Activated CD8-positive, alpha-beta memory T cell treated with anti-CD3 and anti-CD28 coated beads, Interleukin-2, amount 50 U/mL, for 24 hours (primary cell): Measurements from ENCODE around the gene LTBP2.

Experiments used
- DNase-seq: peaks from one replicate; pipeline ENCODE4 v3.0.0-alpha.2; 2020; ENCODE audit errors: extremely low read depth

Gene LTBP2

GRCh38 chr14:74611650-74612349 is at the start of gene LTBP2:
Gene LTBP2 (minus strand): TSS chr14:74612237. CDS start chr14:74611944, 293 bp downstream.
- no peak for DNase-seq

GRCh38 chr14:74660863-74661262 is 48.8 kb upstream of the LTBP2 start:
- DNase-seq: no peak

GRCh38 chr14:74660167-74660566 is 48.1 kb upstream of the LTBP2 start:
- DNase-seq: no peak

GRCh38 chr14:74658535-74659131 is 46.6 kb upstream of the LTBP2 start:
- no peak for DNase-seq

- no peak for DNase-seq
Measured at GRCh38 chr14:74656964-74657363, 44.9 kb upstream of the LTBP2 start.

- no peak for DNase-seq
Measured at GRCh38 chr14:74655599-74656395, 43.8 kb upstream of the LTBP2 start.

- no peak for DNase-seq
Measured at GRCh38 chr14:74654931-74655330, 42.9 kb upstream of the LTBP2 start.

- DNase-seq: no peak
Measured at GRCh38 chr14:74653386-74654138, 41.5 kb upstream of the LTBP2 start.

GRCh38 chr14:74652541-74652940 is 40.5 kb upstream of the LTBP2 start:
- DNase-seq: no peak

- no peak for DNase-seq
Measured at GRCh38 chr14:74650927-74651686, 39.1 kb upstream of the LTBP2 start.

GRCh38 chr14:74649673-74650072 is 37.6 kb upstream of the LTBP2 start:
- no peak for DNase-seq

GRCh38 chr14:74649167-74649566 is 37.1 kb upstream of the LTBP2 start:
- DNase-seq: no peak

- DNase-seq: no peak
Measured at GRCh38 chr14:74648601-74649000, 36.6 kb upstream of the LTBP2 start.

- DNase-seq: no peak
Measured at GRCh38 chr14:74647678-74648461, 35.8 kb upstream of the LTBP2 start.

- no peak for DNase-seq
Measured at GRCh38 chr14:74647061-74647677, 35.1 kb upstream of the LTBP2 start.

GRCh38 chr14:74645756-74646470 is 33.9 kb upstream of the LTBP2 start:
- no peak for DNase-seq

- DNase-seq: no peak
Measured at GRCh38 chr14:74645244-74645643, 33.2 kb upstream of the LTBP2 start.

- DNase-seq: no peak
Measured at GRCh38 chr14:74641601-74642391, 29.8 kb upstream of the LTBP2 start.

- DNase-seq: no peak
Measured at GRCh38 chr14:74638966-74639365, 26.9 kb upstream of the LTBP2 start.
